Bronchial epithelial cell (primary cell): Measurements from ENCODE around the gene RPIA. TPM values are rescaled to one million over a fixed set of nuclear protein-coding genes. Genes with fewer than 3 reads are reported as not detected.

Experiments
- DNase-seq: peaks from one replicate; pipeline ENCODE4 v3.0.0-alpha.2; 2010; ENCODE audit warnings: low read depth
- FAIRE-seq: peaks from 2 replicates; lab custom pipeline; 2011; peaks lifted over from hg19 to GRCh38; lab: Jason Lieb, UNC
- H3K27me3 ChIP-seq: 2 replicates; pipeline ENCODE4 v1.5.1; 2011; ENCODE audit warnings: low read length; ENCODE audit not compliant: control insufficient read depth, insufficient read depth
- H3K36me3 ChIP-seq: 2 replicates; pipeline ENCODE4 v1.5.1; 2011; ENCODE audit warnings: low read length; ENCODE audit not compliant: control insufficient read depth, insufficient read depth
- H3K4me3 ChIP-seq: 2 replicates; pipeline ENCODE4 v1.5.1; 2011; ENCODE audit warnings: mild to moderate bottlenecking, low read depth, low read length, control low read depth
- total RNA-seq: library from RNA; depleted of rRNA; stranded (reverse); fragments of >200 nt; gene quantifications from 2 replicates; pipeline ENCODE4 v1.2.1, GENCODE V29; 2014
- TF ChIP-seq, protein P1 (sequence below): IDR thresholded peaks from 2 replicates; pipeline ENCODE4 v1.5.1; 2011; ENCODE audit warnings: mild to moderate bottlenecking, moderate library complexity, low read length, control low read depth, inconsistent platforms; ENCODE audit not compliant: insufficient read depth, severe bottlenecking

Gene RPIA
- total RNA-seq, 1 donor from 2014 or later: 6.3 TPM

DNA sequence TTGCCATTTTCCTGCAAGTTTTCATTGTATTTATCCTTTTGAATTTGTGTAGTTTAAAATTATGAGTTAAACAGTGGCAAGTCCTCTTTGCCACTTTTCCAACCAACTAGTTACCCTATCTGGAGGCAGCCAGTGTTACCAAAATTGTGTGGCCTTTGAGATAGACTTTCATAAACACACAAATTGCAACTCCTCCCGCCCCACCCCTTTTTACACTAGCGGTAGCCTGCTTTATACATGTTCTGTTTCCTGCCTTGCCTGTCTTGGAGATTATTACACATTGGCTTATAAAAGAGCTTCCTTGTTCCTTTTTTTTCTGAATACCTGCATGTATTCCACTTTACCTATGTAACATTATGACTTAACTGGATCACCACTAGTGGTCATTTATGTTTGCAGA, 56.5 kb downstream of the RPIA start:
- peaks cover 4% of the 10 kb centered on the region for H3K36me3 ChIP-seq
- no peak for FAIRE-seq

DNA sequence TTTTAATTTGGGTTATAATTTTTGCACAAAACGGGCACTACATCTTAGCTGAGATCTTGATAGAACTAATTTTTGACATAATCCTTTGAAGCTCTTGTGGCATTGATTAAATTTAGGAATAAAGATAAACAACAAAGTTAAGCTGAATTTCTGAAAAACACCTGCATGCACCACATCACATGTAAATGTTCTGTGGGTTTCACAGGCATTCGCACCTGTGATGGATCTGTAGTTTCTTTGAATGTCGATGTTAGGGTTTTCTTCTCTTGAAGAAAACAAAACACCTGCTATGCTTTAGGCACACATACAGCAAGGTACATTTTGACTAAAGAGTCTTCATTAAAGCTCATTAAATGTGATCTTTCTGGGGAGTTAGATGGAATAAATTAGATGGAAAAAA, 60.3 kb downstream of the RPIA start:
- DNase-seq (no peak), FAIRE-seq (no peak)
- TF ChIP-seq, protein P1, sequence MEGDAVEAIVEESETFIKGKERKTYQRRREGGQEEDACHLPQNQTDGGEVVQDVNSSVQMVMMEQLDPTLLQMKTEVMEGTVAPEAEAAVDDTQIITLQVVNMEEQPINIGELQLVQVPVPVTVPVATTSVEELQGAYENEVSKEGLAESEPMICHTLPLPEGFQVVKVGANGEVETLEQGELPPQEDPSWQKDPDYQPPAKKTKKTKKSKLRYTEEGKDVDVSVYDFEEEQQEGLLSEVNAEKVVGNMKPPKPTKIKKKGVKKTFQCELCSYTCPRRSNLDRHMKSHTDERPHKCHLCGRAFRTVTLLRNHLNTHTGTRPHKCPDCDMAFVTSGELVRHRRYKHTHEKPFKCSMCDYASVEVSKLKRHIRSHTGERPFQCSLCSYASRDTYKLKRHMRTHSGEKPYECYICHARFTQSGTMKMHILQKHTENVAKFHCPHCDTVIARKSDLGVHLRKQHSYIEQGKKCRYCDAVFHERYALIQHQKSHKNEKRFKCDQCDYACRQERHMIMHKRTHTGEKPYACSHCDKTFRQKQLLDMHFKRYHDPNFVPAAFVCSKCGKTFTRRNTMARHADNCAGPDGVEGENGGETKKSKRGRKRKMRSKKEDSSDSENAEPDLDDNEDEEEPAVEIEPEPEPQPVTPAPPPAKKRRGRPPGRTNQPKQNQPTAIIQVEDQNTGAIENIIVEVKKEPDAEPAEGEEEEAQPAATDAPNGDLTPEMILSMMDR: no peak
- no peak overlapping the region for H3K4me3 ChIP-seq
- peaks cover 2% of the 10 kb centered on the region for H3K36me3 ChIP-seq
- H3K27me3 ChIP-seq: no peaks in the 10 kb centered on the region

More for the DNA sequence above, 56.5 kb downstream of the RPIA start:
- Histone ChIP-seq H3K4me3 (no peak overlapping the region), H3K27me3 (no peaks in the 10 kb centered on the region)
- TF ChIP-seq, protein P1: no peak
- no peak for DNase-seq

DNA sequence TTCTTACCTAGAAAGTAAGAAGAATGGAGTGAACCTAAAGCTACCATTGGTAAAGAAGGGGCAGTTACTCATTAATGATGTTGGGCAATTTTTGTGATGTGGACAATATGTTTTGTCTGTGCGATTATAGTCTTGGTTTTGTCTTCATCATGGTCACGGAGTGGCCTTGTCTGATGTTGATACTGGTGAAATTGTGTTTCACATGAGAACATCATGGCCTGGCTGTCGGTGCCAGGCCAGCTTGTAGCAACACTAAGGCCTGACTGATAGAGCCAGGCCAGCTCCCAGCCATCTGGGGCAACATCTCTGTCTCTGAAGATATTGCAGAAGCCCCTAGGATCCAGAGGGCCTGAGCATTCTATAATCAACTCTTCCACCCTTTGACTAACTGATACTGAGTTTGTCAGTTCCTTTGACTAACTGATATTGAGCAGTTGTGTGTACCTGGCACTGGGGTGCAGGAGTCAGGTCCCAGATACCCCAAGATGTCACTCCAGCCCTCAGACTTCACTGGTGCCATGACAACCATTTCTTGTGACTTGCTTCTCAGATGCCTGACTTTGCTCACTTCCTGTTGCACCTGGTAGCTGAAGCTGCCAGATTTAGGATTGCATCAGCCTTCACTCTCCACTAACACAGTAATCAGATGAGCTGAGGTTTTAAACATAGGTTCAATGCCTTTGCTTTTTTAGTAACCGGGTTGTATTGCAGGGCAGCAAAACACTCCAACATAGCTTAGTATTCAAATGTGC, 62.5 kb downstream of the RPIA start:
- H3K36me3 ChIP-seq: no peaks in the 10 kb centered on the region
- H3K4me3 ChIP-seq: no peak overlapping the region
- no peaks in the 10 kb centered on the region for H3K27me3 ChIP-seq
- DNase-seq (peak; percentile 44), FAIRE-seq (peak; percentile 66)
- TF ChIP-seq, protein P1: no peak

DNA sequence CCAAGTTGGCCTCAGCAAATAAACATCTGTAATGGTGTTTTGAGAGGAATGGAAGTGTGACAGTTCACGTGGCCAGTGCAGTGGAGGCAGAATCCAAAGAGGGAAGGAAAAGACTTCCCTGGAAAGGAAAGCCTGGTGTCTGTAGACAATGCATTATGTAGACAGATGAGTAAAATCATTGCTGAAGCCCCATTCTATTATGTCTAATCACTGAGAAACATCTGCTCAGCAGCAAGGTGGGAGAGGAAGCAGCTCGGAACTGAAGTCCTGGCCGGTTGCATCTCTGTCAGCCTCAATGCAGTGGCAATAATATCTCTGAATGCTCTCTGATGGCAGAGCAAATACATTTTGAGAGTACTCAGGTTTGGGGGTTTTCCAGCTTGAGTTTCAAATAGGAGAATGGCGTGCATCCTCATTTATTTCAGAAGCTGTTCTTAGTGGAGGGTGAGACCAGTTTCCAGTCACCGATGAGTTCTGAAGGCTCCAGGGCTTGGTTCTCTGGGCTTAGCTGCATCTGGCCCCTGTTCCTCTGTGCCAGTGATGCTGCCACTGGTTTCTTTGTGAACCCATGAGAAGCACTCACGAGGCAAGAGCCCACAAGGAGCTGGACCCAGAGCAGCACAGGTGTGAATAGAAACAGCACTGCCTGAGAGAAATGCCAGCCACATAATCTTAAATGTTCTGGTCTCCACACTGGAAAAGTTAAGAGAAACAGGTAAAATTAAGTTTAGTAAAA, 63.3 kb downstream of the RPIA start:
- DNase-seq: no peak
- no peak for FAIRE-seq
- Histone ChIP-seq H3K36me3 (no peaks in the 10 kb centered on the region), H3K27me3 (no peaks in the 10 kb centered on the region), H3K4me3 (no peak overlapping the region)
- TF ChIP-seq, protein P1: no peak

DNA sequence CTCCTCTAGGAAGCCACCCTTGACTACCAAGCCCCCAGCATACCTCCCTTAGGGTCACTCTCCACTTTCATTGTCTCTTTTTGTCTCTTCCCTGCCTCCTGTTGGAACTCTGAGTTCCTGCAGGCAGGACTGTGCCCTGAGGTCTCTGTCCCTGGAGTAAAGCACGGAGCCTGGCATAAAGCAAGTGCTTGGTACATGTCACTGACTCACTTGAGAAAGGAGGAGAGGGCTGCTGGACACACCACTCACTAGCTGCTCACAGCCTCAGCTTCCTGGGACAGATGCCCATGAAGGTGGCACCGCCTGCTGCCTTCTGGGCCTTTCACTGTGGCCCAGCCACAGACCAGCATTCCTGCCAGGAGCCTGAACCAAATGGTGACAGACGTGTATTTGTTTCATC, 64.4 kb downstream of the RPIA start:
- TF ChIP-seq, protein P1: no peak
- no peaks in the 10 kb centered on the region for H3K36me3 ChIP-seq

More for the DNA sequence above, 64.4 kb downstream of the RPIA start:
- FAIRE-seq (peak; percentile 23), DNase-seq (no peak)
- Histone ChIP-seq H3K4me3 (no peak overlapping the region), H3K27me3 (no peaks in the 10 kb centered on the region)
